ENCODE measurements around the gene SEC23IP. TPM values are rescaled to one million over a fixed set of nuclear protein-coding genes. Genes with fewer than 3 reads are reported as not detected.

SEC23IP gene
- total RNA-seq, 1 donor from 2014 or later = 90.6 TPM

DNA sequence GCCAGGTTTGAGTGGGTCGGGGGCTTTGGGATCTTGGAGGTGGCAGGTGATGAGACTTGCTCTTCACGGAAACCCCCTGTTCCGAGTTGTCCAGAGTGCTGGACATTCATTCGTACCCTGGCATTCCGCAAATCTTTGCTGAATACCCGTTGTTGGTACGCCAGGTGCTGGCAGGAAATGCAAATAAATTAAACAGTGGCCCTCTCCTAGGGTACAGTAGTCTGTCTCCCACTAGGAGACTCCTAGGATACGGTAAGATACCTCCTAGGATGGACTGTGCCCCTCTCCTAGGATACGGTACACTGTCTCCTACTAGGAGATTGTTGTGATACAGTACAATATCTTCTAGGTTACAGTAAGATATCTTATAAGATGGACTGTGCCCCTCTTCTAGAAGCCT, 544 bp downstream of the SEC23IP start:
- H3K9me3 ChIP-seq (ENCODE audit: insufficient read depth, low read depth, low read length) = no peaks in the 10 kb centered on the region
- H3K4me3 ChIP-seq (ENCODE audit: insufficient read depth, low read depth, low read length) = peak overlapping the region; percentile 93
- TF ChIP-seq, protein P1, sequence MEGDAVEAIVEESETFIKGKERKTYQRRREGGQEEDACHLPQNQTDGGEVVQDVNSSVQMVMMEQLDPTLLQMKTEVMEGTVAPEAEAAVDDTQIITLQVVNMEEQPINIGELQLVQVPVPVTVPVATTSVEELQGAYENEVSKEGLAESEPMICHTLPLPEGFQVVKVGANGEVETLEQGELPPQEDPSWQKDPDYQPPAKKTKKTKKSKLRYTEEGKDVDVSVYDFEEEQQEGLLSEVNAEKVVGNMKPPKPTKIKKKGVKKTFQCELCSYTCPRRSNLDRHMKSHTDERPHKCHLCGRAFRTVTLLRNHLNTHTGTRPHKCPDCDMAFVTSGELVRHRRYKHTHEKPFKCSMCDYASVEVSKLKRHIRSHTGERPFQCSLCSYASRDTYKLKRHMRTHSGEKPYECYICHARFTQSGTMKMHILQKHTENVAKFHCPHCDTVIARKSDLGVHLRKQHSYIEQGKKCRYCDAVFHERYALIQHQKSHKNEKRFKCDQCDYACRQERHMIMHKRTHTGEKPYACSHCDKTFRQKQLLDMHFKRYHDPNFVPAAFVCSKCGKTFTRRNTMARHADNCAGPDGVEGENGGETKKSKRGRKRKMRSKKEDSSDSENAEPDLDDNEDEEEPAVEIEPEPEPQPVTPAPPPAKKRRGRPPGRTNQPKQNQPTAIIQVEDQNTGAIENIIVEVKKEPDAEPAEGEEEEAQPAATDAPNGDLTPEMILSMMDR (IDR thresholded peaks at IDR 0.05; ENCODE audit: insufficient read depth, low read depth, low read length) = no peak
- TF ChIP-seq EZH2 (IDR thresholded peaks at IDR 0.05; ENCODE audit: insufficient read depth, low read length) = no peak
- H3K9ac ChIP-seq (ENCODE audit: low read length) = peak overlapping the region; percentile 95
- H3K27me3 Mint-ChIP-seq (ENCODE audit: low read depth, unreplicated experiment) = no peaks in the 10 kb centered on the region
- no peaks in the 10 kb centered on the region for H3K9me3 Mint-ChIP-seq (ENCODE audit: unreplicated experiment)
- FAIRE-seq (no peak), DNase-seq (ENCODE audit: low read depth) (no peak)
- H3K4me2 ChIP-seq (ENCODE audit: low read length) = peak overlapping the region; percentile 99
- H3K36me3 ChIP-seq (ENCODE audit: insufficient read depth, low read length) = peaks cover under 1% of the 10 kb centered on the region
- H3K79me2 ChIP-seq (ENCODE audit: insufficient read depth, low read length) = peaks cover 59% of the 10 kb centered on the region
- H3K27ac Mint-ChIP-seq (ENCODE audit: unreplicated experiment) = peak overlapping the region; percentile 96
- peak overlapping the region; percentile 96 for H2AFZ ChIP-seq (ENCODE audit: low read depth, low read length)
- peaks cover 26% of the 10 kb centered on the region for H3K4me1 Mint-ChIP-seq (ENCODE audit: low read depth, unreplicated experiment)
- H3K4me3 Mint-ChIP-seq (ENCODE audit: unreplicated experiment) = peak overlapping the region; percentile 98
- peaks cover 41% of the 10 kb centered on the region for H4K20me1 ChIP-seq (ENCODE audit: insufficient read depth, low read length)
- no peaks in the 10 kb centered on the region for H3K27me3 ChIP-seq (ENCODE audit: insufficient read depth, low read length)
- H3K4me1 ChIP-seq (ENCODE audit: insufficient read depth, low read length) = peaks cover 26% of the 10 kb centered on the region
- H3K27ac ChIP-seq (ENCODE audit: low read depth, low read length) = peak overlapping the region; percentile 78
- peaks cover 4% of the 10 kb centered on the region for H3K36me3 Mint-ChIP-seq (ENCODE audit: low read depth, unreplicated experiment)

DNA sequence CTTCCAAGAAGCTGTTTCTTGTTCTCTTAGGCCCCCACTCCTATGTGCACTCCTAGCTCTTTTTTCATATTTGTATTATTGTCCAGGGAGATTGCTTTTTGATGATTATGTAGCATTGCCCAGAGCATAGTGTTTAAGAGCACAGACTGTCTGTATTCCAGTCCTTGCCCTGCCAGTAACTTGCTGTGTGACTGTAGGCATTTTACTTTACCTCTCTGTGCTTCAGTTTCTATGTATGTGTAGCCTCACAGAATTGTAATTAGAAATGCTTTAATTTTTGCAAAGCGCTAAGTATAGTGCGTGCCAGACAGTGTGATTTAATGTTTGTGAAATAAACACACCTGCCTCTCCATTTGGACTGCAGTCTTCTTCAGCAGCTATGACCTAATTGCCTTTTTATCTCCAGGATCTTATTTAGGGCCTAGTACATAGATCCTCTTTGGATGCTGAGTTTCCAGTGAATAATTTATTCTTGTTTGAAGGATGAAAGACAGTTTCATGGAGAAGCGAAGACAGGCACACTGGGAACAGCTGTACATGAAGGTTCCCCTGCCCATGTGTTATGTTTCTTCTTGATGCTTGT, 1.4 kb downstream of the SEC23IP start:
- Histone ChIP-seq H3K27ac (ENCODE audit: low read depth, low read length) (no peak overlapping the region), H3K9ac (ENCODE audit: low read length) (peak overlapping the region; percentile 33), H3K4me2 (ENCODE audit: low read length) (peak overlapping the region; percentile 99), H3K36me3 (ENCODE audit: insufficient read depth, low read length) (peaks cover 9% of the 10 kb centered on the region), H4K20me1 (ENCODE audit: insufficient read depth, low read length) (peaks cover 50% of the 10 kb centered on the region), H3K9me3 (ENCODE audit: insufficient read depth, low read depth, low read length) (no peaks in the 10 kb centered on the region), H3K4me1 (ENCODE audit: insufficient read depth, low read length) (peaks cover 26% of the 10 kb centered on the region), H3K4me3 (ENCODE audit: insufficient read depth, low read depth, low read length) (peak overlapping the region; percentile 39), H3K27me3 (ENCODE audit: insufficient read depth, low read length) (no peaks in the 10 kb centered on the region), H3K79me2 (ENCODE audit: insufficient read depth, low read length) (peaks cover 67% of the 10 kb centered on the region), H2AFZ (ENCODE audit: low read depth, low read length) (no peak overlapping the region)
- no peaks in the 10 kb centered on the region for H3K27me3 Mint-ChIP-seq (ENCODE audit: low read depth, unreplicated experiment)
- TF ChIP-seq EZH2 (IDR thresholded peaks at IDR 0.05; ENCODE audit: insufficient read depth, low read length) = no peak
- TF ChIP-seq, protein P1 (IDR thresholded peaks at IDR 0.05; ENCODE audit: insufficient read depth, low read depth, low read length) = no peak
- no peak for FAIRE-seq
- no peaks in the 10 kb centered on the region for H3K9me3 Mint-ChIP-seq (ENCODE audit: unreplicated experiment)
- H3K4me1 Mint-ChIP-seq (ENCODE audit: low read depth, unreplicated experiment) = peaks cover 26% of the 10 kb centered on the region
- H3K36me3 Mint-ChIP-seq (ENCODE audit: low read depth, unreplicated experiment) = peaks cover 7% of the 10 kb centered on the region
- H3K27ac Mint-ChIP-seq (ENCODE audit: unreplicated experiment) = no peak overlapping the region
- no peak for DNase-seq (ENCODE audit: low read depth)
- peak overlapping the region; percentile 98 for H3K4me3 Mint-ChIP-seq (ENCODE audit: unreplicated experiment)

DNA sequence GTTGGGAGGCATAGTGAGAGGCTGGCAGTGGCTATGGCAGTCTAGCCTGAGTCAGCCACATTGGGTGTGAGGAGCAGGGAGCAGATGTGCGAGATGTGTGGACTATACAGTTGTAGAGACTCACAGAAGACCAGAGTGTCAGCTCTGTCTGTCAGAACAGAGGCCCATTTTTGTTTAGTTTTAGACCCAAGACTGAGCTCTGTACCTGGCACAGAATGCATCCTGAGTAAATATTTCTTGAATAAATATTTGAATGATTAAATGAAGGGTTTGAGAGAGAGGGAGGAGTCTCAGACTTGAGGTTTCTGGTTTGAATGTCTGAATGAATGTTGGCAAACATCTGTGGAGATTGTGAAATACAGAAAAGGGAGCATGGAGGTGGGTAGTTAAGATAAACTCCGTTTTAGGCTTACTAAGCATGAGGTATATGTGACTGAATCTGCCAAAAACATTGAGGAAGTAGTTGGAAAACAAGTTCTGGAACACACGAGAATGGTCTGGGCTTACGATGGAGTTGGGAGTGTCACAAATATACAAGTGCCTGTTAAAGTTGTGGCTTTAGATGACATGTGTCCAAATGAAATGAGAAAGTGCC, 3.6 kb downstream of the SEC23IP start:
- TF ChIP-seq, protein P1 (IDR thresholded peaks at IDR 0.05; ENCODE audit: insufficient read depth, low read depth, low read length) = no peak
- no peak for TF ChIP-seq EZH2 (IDR thresholded peaks at IDR 0.05; ENCODE audit: insufficient read depth, low read length)
- H3K9ac ChIP-seq (ENCODE audit: low read length) = peak overlapping the region; percentile 24
- peak; percentile 85 for DNase-seq (ENCODE audit: low read depth)
- peaks cover 64% of the 10 kb centered on the region for H4K20me1 ChIP-seq (ENCODE audit: insufficient read depth, low read length)
- Mint-ChIP-seq H3K4me3 (ENCODE audit: unreplicated experiment) (peak overlapping the region; percentile 5), H3K4me1 (ENCODE audit: low read depth, unreplicated experiment) (peaks cover 26% of the 10 kb centered on the region), H3K27me3 (ENCODE audit: low read depth, unreplicated experiment) (no peaks in the 10 kb centered on the region), H3K36me3 (ENCODE audit: low read depth, unreplicated experiment) (peaks cover 7% of the 10 kb centered on the region), H3K27ac (ENCODE audit: unreplicated experiment) (no peak overlapping the region), H3K9me3 (ENCODE audit: unreplicated experiment) (no peaks in the 10 kb centered on the region)
- H3K36me3 ChIP-seq (ENCODE audit: insufficient read depth, low read length) = peaks cover 13% of the 10 kb centered on the region
- no peak overlapping the region for H3K4me3 ChIP-seq (ENCODE audit: insufficient read depth, low read depth, low read length)
- H3K4me2 ChIP-seq (ENCODE audit: low read length) = peak overlapping the region; percentile 69
- no peak overlapping the region for H2AFZ ChIP-seq (ENCODE audit: low read depth, low read length)
- no peaks in the 10 kb centered on the region for H3K9me3 ChIP-seq (ENCODE audit: insufficient read depth, low read depth, low read length)
- H3K27ac ChIP-seq (ENCODE audit: low read depth, low read length) = peak overlapping the region; percentile 27
- H3K27me3 ChIP-seq (ENCODE audit: insufficient read depth, low read length) = no peaks in the 10 kb centered on the region
- no peak for FAIRE-seq
- H3K4me1 ChIP-seq (ENCODE audit: insufficient read depth, low read length) = peaks cover 26% of the 10 kb centered on the region
- peaks cover 90% of the 10 kb centered on the region for H3K79me2 ChIP-seq (ENCODE audit: insufficient read depth, low read length)

All from astrocyte (in vitro differentiated cells and primary cell).